Body of pancreas (tissue), 4 donors: ENCODE results near the gene AMMECR1.

Source experiments
- CTCF ChIP-seq, 7 experiments: fragments of 450-650 bp in 4 of 7; fragments of 200-600 bp in 3 of 7; sonication (generic) in 3 of 7; IDR thresholded peaks; one replicate each; pipeline ENCODE4 v1.5.1; 2016 to 2019; ENCODE audit warnings: antibody characterized with exemption in 7 of 7
- POLR2A ChIP-seq, 3 donors: fragments of 450-650 bp; IDR thresholded peaks; one replicate each; pipeline ENCODE4 v1.6.1; 2016; ENCODE audit warnings: antibody characterized with exemption in 3 of 3, mild to moderate bottlenecking in 2 of 3

- TF ChIP-seq CTCF (IDR thresholded peaks at IDR 0.05) (no peak), POLR2A (IDR thresholded peaks at IDR 0.05) (no peak)
Measured at GRCh38 chrX:110211340-110211739, 106.5 kb downstream of the AMMECR1 start.
